ENCODE results near the gene MYO6. TPM values are rescaled to one million over a fixed set of nuclear protein-coding genes. Genes with fewer than 3 reads are reported as not detected.

The MYO6 gene
- total RNA-seq, 1 experiment from 2014 or later, result 44.1 TPM

GRCh38 chr6:75874224-75874623 is 125.2 kb downstream of the MYO6 start:
- ATAC-seq (no peak), DNase-seq (ENCODE audit: low read depth, low spot score) (no peak)
- Histone ChIP-seq H3K4me1 (ENCODE audit: control insufficient read depth in 1 of 2, insufficient read depth in 2 of 2, low read length in 2 of 2) (no peaks in the 10 kb centered on the region), H3K27ac (ENCODE audit: low read depth, low read length) (no peak overlapping the region), H3K9me2 (ENCODE audit: insufficient read depth) (no peaks in the 10 kb centered on the region), H3K9me3 (ENCODE audit: control insufficient read depth in 1 of 2, insufficient read depth in 1 of 2, low read depth in 1 of 2, low read length in 2 of 2) (no peaks in the 10 kb centered on the region), H3K9ac (ENCODE audit: low read length) (no peak overlapping the region), H3K4me3 (replicated peaks in 1 of 2; ENCODE audit: low read depth in 1 of 2, low read length in 2 of 2) (no peak overlapping the region), H4K20me1 (ENCODE audit: insufficient read depth) (0 out of 2 replicates have a peak, but pooled peaks cover 4% of the 10 kb centered on the region), H2AFZ (ENCODE audit: low read depth, low read length, poor library complexity, severe bottlenecking) (no peak overlapping the region), H3K36me3 (ENCODE audit: control insufficient read depth in 1 of 2, insufficient read depth in 2 of 2, low read length in 2 of 2) (peaks cover 0 to 6% of the 10 kb centered on the region in 2 experiments; a peak in 2 of 4 replicates), H3K79me2 (ENCODE audit: insufficient read depth, low read length) (no peaks in the 10 kb centered on the region), H3K4me2 (ENCODE audit: low read length) (no peak overlapping the region), H3K27me3 (ENCODE audit: insufficient read depth, low read length) (no peaks in the 10 kb centered on the region)
- CTCF ChIA-PET, result interaction anchor here (1.8 kb wide), 1 partner anchor 19 kb away, joined by 13 read pairs; no protein-coding TSS in a partner anchor
- RAD21 ChIA-PET (ENCODE audit: low non-redundant PET in 1 of 2, low total read pairs in 2 of 2, uncharacterized antibody in 2 of 2, unreplicated experiment in 2 of 2), result no interaction called here
- no peak for TF ChIP-seq CTCF (IDR thresholded peaks at IDR 0.05 in 2 of 3, conservative IDR thresholded peaks at IDR 0.05 in 1 of 3; ENCODE audit: borderline replicate concordance in 1 of 3, insufficient read depth in 1 of 3, low read depth in 2 of 3, low read length in 2 of 3)
- no peak for TF ChIP-seq JUND (IDR thresholded peaks at IDR 0.05)
- TF ChIP-seq CBX3 (IDR thresholded peaks at IDR 0.05; ENCODE audit: low read depth), result no peak
- TF ChIP-seq FOSL1 (IDR thresholded peaks at IDR 0.05; ENCODE audit: low read depth), result no peak
- POLR2A ChIA-PET, result no interaction called here
- BruUV-seq (replicated peaks), result no TSS peak
- intact Hi-C loops (cut with micrococcal nuclease), result no loop called here

GRCh38 chr6:75876152-75876551 is 127.1 kb downstream of the MYO6 start:
- intact Hi-C loops (cut with micrococcal nuclease), result no loop called here
- H3K79me2 ChIP-seq (ENCODE audit: insufficient read depth, low read length), result no peaks in the 10 kb centered on the region
- ATAC-seq (no peak), DNase-seq (ENCODE audit: low read depth, low spot score) (no peak)
- BruUV-seq (replicated peaks), result no TSS peak
- no peak overlapping the region for H2AFZ ChIP-seq (ENCODE audit: low read depth, low read length, poor library complexity, severe bottlenecking)
- no peak overlapping the region for H3K4me2 ChIP-seq (ENCODE audit: low read length)
- no peaks in the 10 kb centered on the region for H3K9me3 ChIP-seq (ENCODE audit: control insufficient read depth in 1 of 2, insufficient read depth in 1 of 2, low read depth in 1 of 2, low read length in 2 of 2)
- no peaks in the 10 kb centered on the region for H3K9me2 ChIP-seq (ENCODE audit: insufficient read depth)
- POLR2A ChIA-PET, result no interaction called here
- no peak overlapping the region for H3K9ac ChIP-seq (ENCODE audit: low read length)
- H4K20me1 ChIP-seq (ENCODE audit: insufficient read depth), result no peaks in the 10 kb centered on the region
- H3K27ac ChIP-seq (ENCODE audit: low read depth, low read length), result no peak overlapping the region
- H3K27me3 ChIP-seq (ENCODE audit: insufficient read depth, low read length), result no peaks in the 10 kb centered on the region
- CTCF ChIA-PET, result interaction anchor here (0.6 to 9.0 kb wide), 2 partner anchors 17 kb away, joined by 3 to 58 read pairs; no protein-coding TSS in a partner anchor
- RAD21 ChIA-PET (ENCODE audit: low non-redundant PET in 1 of 2, low total read pairs in 2 of 2, uncharacterized antibody in 2 of 2, unreplicated experiment in 2 of 2), result no interaction called here
- TF ChIP-seq FOSL1 (IDR thresholded peaks at IDR 0.05; ENCODE audit: low read depth), result no peak
- H3K4me3 ChIP-seq (replicated peaks in 1 of 2; ENCODE audit: low read depth in 1 of 2, low read length in 2 of 2), result no peak overlapping the region
- peaks cover 0 to 6% of the 10 kb centered on the region in 2 experiments; a peak in 1 of 4 replicates for H3K36me3 ChIP-seq (ENCODE audit: control insufficient read depth in 1 of 2, insufficient read depth in 2 of 2, low read length in 2 of 2)
- H3K4me1 ChIP-seq (ENCODE audit: control insufficient read depth in 1 of 2, insufficient read depth in 2 of 2, low read length in 2 of 2), result no peaks in the 10 kb centered on the region

Data from HCT116 (cell line).